Mesothelial cell of epicardium (in vitro differentiated cells): ENCODE results near the gene DPP6. TPM values are rescaled to one million over a fixed set of nuclear protein-coding genes. Genes with fewer than 3 reads are reported as not detected.
"Not testable (repeated sequence)": the region's sequence is repeated elsewhere in the genome, so short reads cannot be mapped to it uniquely, and the experiment has no call there.

Experiments used
- DNase-seq, 2 experiments: peaks; one replicate each; pipeline ENCODE4 v3.0.0; 2021; ENCODE audit warnings: low spot score in 2 of 2; ENCODE audit not compliant: unreplicated experiment in 2 of 2
- H3K27ac Mint-ChIP-seq: 2 replicates; pipeline ENCODE4 v1.8.0; 2021; ENCODE audit warnings: mixed read lengths
- H3K27me3 Mint-ChIP-seq: 2 replicates; pipeline ENCODE4 v1.8.0; 2021; ENCODE audit warnings: low read depth, mixed read lengths
- H3K36me3 Mint-ChIP-seq: 2 replicates; pipeline ENCODE4 v1.8.0; 2021; ENCODE audit warnings: mixed read lengths
- H3K4me1 Mint-ChIP-seq: 2 replicates; pipeline ENCODE4 v1.8.0; 2021; ENCODE audit warnings: mixed read lengths
- H3K4me3 Mint-ChIP-seq: 2 replicates; pipeline ENCODE4 v1.8.0; 2021; ENCODE audit warnings: mild to moderate bottlenecking, moderate library complexity, mixed read lengths
- H3K9me3 Mint-ChIP-seq: 2 replicates; pipeline ENCODE4 v1.8.0; 2021; ENCODE audit warnings: mixed read lengths
- total RNA-seq: library from RNA; stranded (reverse); gene quantifications from 3 replicates; pipeline ENCODE4 v1.2.1, GENCODE V29; 2021
- TF ChIP-seq, protein P1 (sequence below): fragments of 200-600 bp; sonication (generic); IDR thresholded peaks from one replicate; pipeline ENCODE4 v1.5.0; 2021; ENCODE audit warnings: antibody characterized with exemption; ENCODE audit not compliant: unreplicated experiment

DPP6 gene
- total RNA-seq, 1 donor from 2014 or later = 0.09 TPM

DNA sequence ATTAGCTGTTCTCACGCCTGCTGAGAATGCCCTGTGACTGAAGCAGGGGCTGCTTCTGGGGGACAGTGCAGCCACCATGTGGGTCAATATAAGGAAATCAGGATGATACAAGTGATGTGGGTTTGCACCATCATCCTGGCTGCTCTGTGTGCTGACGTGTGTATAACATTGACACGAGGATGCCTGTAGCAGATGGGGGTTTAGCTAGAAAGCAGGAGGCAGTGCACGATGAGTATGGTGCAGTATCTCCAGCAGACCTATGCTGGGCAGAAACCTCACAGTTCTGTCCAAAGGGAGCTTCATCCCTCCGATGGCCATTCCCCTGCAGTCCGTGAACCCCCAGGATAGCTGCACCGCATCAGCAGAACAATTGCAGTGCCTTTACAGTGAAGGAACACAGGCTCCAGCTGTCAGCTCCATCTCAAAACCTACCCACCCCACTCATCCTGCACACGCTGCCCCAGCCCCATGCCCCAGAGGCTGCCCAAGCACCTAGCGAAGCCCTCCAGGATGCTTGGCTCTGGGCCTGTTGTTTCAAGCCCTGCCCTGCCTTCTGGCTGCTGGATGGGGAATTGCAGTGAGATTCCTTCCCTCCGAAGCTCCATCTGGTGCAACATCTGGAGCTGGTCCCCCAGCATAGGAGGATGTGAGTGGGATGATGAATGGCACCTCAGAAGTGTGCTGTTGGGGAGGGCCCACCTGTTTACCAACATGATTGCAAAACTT is 96.8 kb downstream of the DPP6 start:
- H3K4me1 Mint-ChIP-seq, H3K9me3 Mint-ChIP-seq, H3K27ac Mint-ChIP-seq, H3K36me3 Mint-ChIP-seq, H3K4me3 Mint-ChIP-seq, H3K27me3 Mint-ChIP-seq, DNase-seq: not testable (repeated sequence)

DNA sequence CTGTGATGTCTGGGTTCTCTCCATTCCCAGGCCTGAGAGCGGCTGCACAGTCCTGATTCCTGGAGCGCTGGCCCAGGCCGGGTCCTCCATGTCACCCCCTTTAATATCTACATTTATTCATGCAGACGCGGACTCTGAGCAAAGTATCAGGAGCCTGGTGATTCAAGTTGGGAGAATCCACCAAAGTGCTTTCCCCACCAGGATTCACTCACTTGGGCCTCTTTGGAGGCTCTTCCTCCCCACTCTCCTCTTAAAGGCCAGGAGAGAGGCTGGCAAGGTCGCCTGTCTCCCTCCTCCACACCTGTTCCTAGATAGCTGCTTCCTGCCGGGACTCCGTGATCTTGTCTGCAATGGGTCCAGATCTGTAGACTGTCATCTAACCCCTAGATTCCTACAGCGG is 98.5 kb downstream of the DPP6 start:
- H3K27ac Mint-ChIP-seq, H3K9me3 Mint-ChIP-seq, H3K36me3 Mint-ChIP-seq, H3K4me3 Mint-ChIP-seq, DNase-seq, H3K27me3 Mint-ChIP-seq, H3K4me1 Mint-ChIP-seq: not testable (repeated sequence)

DNA sequence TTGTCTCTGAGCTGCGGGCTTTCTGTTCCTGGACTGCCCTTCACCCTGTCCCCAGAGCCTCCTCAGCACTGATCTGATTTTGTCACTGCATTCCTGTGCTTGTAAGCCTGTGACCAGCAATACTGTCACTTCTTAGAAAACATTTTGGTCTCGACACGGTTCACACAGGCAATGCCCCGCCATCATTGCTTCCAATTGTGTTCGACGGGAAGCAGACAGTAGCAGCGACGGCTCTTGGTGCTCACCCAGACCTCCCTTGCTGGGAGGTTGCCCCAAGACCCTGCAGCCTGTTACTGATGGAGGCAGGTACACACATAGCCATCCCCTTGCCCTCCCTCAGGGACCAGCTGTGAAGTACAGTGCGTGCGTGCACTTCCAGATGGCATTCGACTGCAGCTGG is 99.1 kb downstream of the DPP6 start:
- not testable (repeated sequence) for H3K36me3 Mint-ChIP-seq, DNase-seq, H3K4me3 Mint-ChIP-seq, H3K9me3 Mint-ChIP-seq, H3K27ac Mint-ChIP-seq, H3K4me1 Mint-ChIP-seq, H3K27me3 Mint-ChIP-seq

DNA sequence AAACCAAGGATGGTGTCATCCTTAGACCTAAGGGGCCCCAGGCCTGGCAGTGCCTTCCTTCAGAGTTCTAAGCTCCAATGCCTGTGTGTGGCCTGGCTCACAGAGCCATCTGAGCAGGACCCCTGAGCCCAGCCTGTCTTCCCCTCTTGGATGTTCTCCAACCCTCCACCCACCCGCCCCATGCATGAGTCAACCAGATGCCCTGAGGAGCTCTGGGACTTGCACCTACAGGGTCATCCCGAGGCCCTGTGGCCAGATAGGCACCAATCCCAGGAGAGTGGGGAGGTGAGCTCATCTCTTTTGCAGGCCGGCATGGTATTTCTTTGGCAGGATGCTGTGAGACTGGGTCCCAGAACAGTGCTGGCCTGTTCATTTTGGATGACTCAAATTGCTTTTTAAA is 103.7 kb downstream of the DPP6 start:
- not testable (repeated sequence) for H3K4me3 Mint-ChIP-seq, DNase-seq, H3K9me3 Mint-ChIP-seq, H3K27ac Mint-ChIP-seq, H3K4me1 Mint-ChIP-seq, H3K36me3 Mint-ChIP-seq
- H3K27me3 Mint-ChIP-seq = peaks cover 12% of the 10 kb centered on the region

DNA sequence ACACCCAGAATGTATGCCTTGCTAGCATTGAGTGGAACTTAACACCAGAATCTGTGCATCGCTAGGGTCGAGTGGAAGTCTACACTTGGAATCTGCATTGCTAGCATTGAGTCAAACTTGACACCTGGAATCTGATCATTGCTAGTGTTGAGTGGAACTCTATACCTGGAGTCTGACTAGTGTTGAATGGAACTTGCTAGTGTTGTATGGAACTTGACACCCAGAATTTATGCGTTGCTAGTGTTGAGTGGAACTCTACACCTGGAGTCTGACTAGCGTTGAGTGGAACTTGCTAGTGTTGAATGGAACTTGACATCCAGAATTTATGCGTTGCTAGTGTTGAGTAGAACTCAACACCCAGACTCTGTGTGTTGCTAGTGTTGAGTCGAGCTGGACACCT is 110.7 kb downstream of the DPP6 start:
- not testable (repeated sequence) for H3K27ac Mint-ChIP-seq, DNase-seq, H3K27me3 Mint-ChIP-seq, H3K9me3 Mint-ChIP-seq, H3K4me3 Mint-ChIP-seq, H3K36me3 Mint-ChIP-seq, H3K4me1 Mint-ChIP-seq

DNA sequence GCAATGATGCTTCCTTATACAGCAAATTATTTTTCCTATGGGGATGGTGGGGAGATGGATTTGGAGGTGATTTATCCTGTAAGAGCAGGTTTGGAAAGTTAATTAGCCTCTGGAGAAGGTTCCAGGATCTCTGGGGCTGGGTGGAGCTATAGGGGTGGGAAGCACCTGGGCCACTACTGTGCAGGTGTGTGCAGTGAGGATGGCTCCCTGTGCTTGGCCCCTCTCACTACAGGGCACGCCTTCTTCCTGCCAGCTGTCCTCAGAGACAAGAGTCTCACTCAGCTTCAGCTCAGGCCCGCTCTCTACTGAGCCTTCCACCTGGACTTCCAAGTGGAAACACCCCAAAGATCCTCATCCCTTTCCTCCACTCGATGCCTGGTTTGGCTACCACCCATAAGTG is 111.4 kb downstream of the DPP6 start:
- not testable (repeated sequence) for H3K4me1 Mint-ChIP-seq, H3K27me3 Mint-ChIP-seq, DNase-seq, H3K4me3 Mint-ChIP-seq, H3K27ac Mint-ChIP-seq, H3K9me3 Mint-ChIP-seq, H3K36me3 Mint-ChIP-seq

DNA sequence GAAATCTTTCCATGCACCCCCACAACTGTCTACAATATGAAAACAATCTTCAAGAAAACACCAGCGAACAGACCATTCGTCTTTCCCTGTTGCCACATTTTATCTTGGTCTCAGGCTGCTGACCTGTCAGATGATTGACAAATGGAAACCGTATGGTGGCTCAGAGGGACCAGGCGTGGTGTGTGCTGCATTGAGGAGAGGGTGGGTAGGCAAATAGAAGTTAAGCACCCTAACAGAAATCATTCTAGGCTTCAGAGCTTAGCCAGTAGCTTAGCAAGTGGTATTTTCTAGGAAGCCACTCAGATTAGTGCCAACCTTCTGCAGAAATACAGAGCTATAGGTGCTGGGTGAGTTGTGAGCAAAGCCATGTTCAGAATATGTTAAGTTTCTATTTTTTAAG is 114.9 kb downstream of the DPP6 start:
- H3K27me3 Mint-ChIP-seq = no peaks in the 10 kb centered on the region
- no peak overlapping the region for H3K27ac Mint-ChIP-seq
- no peak overlapping the region for H3K4me3 Mint-ChIP-seq
- peaks cover 6% of the 10 kb centered on the region for H3K4me1 Mint-ChIP-seq
- no peaks in the 10 kb centered on the region for H3K9me3 Mint-ChIP-seq
- no peaks in the 10 kb centered on the region for H3K36me3 Mint-ChIP-seq
- DNase-seq = no peak
- TF ChIP-seq, protein P1, sequence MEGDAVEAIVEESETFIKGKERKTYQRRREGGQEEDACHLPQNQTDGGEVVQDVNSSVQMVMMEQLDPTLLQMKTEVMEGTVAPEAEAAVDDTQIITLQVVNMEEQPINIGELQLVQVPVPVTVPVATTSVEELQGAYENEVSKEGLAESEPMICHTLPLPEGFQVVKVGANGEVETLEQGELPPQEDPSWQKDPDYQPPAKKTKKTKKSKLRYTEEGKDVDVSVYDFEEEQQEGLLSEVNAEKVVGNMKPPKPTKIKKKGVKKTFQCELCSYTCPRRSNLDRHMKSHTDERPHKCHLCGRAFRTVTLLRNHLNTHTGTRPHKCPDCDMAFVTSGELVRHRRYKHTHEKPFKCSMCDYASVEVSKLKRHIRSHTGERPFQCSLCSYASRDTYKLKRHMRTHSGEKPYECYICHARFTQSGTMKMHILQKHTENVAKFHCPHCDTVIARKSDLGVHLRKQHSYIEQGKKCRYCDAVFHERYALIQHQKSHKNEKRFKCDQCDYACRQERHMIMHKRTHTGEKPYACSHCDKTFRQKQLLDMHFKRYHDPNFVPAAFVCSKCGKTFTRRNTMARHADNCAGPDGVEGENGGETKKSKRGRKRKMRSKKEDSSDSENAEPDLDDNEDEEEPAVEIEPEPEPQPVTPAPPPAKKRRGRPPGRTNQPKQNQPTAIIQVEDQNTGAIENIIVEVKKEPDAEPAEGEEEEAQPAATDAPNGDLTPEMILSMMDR = no peak

DNA sequence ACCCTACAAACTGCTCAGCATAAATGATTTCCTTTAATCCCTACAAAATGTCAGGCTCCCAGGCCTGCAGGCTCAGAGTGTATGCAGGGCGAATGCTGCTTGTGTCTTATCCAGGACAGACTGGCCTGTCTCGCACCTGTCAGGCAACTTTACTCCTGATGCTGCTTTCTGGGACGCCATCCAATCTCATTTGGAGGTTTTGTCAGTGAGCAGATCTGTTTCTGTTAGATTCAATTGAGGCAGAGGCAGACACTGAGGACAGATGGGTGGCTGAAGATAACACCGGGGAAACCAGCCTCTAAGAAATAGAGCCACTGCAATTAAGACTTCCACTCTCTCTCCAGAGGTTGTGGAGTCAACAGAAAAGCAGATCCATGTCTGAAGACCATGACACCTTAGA is 115.6 kb downstream of the DPP6 start:
- TF ChIP-seq, protein P1 = no peak
- Mint-ChIP-seq H3K4me1 (peaks cover 6% of the 10 kb centered on the region), H3K9me3 (no peaks in the 10 kb centered on the region), H3K4me3 (no peak overlapping the region), H3K27ac (no peak overlapping the region), H3K36me3 (no peaks in the 10 kb centered on the region), H3K27me3 (no peaks in the 10 kb centered on the region)
- DNase-seq = no peak

DNA sequence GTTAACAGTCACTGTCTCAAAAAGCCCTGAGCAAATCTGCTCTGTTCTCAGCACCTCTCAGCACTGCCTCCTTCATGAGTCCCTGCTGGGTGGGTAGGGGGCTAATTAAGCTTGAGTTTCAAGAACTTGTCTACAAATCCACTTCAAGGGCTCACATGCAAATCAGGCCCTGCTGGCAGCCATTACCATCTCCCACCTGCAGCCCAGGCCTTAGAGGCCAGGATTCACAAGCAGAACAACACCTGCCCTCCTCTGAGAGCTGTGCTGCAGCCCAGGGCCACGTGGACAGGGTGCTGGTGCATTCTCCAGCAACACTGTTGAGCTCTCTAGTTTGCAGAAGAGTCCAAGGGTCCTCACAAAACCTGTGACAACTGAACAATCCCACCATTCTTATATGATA is 119.2 kb downstream of the DPP6 start:
- Mint-ChIP-seq H3K27me3 (no peaks in the 10 kb centered on the region), H3K4me1 (peaks cover 6% of the 10 kb centered on the region), H3K9me3 (no peaks in the 10 kb centered on the region), H3K27ac (no peak overlapping the region), H3K4me3 (no peak overlapping the region), H3K36me3 (no peaks in the 10 kb centered on the region)
- DNase-seq = no peak
- TF ChIP-seq, protein P1 = no peak
